Tibial nerve (tissue), 3 donors: ENCODE results near the gene CTBP2.

Source experiments
- CTCF ChIP-seq, 5 experiments: fragments of 200-600 bp in 3 of 5; fragments of 450-650 bp in 2 of 5; sonication (generic) in 3 of 5; IDR thresholded peaks; one replicate each; pipeline ENCODE4 v1.5.1; 2016 to 2019; ENCODE audit warnings: antibody characterized with exemption in 5 of 5, mild to moderate bottlenecking in 3 of 5, moderate library complexity in 2 of 5
- POLR2A ChIP-seq, 2 donors: fragments of 450-650 bp; IDR thresholded peaks; one replicate each; pipeline ENCODE4 v1.6.1; 2017; ENCODE audit warnings: antibody characterized with exemption in 2 of 2, mild to moderate bottlenecking in 2 of 2, moderate library complexity in 2 of 2

GRCh38 chr10:124944982-124945381 is 215.4 kb downstream of the CTBP2 start:
- TF ChIP-seq CTCF (IDR thresholded peaks at IDR 0.05): no peak
- TF ChIP-seq POLR2A (IDR thresholded peaks at IDR 0.05): no peak
